OCI-LY3 (cell line): ENCODE measurements around the gene PRMT7.

ENCODE experiments used
- H2AFZ ChIP-seq: fragments of 200-600, 300-600 bp; shearing (Covaris generic); 2 replicates; pipeline ENCODE4 v1.6.0; 2014; ENCODE audit warnings: antibody characterized with exemption, low read depth, low read length
- H3K27ac ChIP-seq: fragments of 200-600, 300-600 bp; sonication (generic); 2 replicates; pipeline ENCODE4 v1.5.1; 2014; ENCODE audit warnings: mild to moderate bottlenecking, low read length, moderate library complexity, mixed read lengths
- H3K27me3 ChIP-seq: fragments of 200-600, 300-600 bp; sonication (generic); 2 replicates; pipeline ENCODE4 v1.6.1; 2014; ENCODE audit warnings: low read depth, low read length, mixed read lengths
- H3K36me3 ChIP-seq: fragments of 200-600, 300-600 bp; sonication (generic); replicated peaks from 2 replicates; pipeline ENCODE3; 2014; ENCODE audit warnings: low read depth, low read length, mixed read lengths
- H3K4me1 ChIP-seq: fragments of 300-600, 200-600 bp; sonication (generic); 2 replicates; pipeline ENCODE4 v1.6.1; 2014; ENCODE audit warnings: low read length, mixed read lengths
- H3K4me2 ChIP-seq: fragments of 200-600, 300-600 bp; sonication (generic); 2 replicates; pipeline ENCODE4 v1.6.1; 2014; ENCODE audit warnings: low read length, mixed read lengths
- H3K4me3 ChIP-seq: fragments of 300-600, 200-600 bp; sonication (generic); 2 replicates; pipeline ENCODE4 v1.5.1; 2014; ENCODE audit warnings: antibody characterized with exemption, mild to moderate bottlenecking, low read length, moderate library complexity
- H3K79me2 ChIP-seq: fragments of 300-600, 200-600 bp; shearing (Covaris generic); 2 replicates; pipeline ENCODE4 v1.6.1; 2014; ENCODE audit warnings: mild to moderate bottlenecking, low read length, mixed read lengths
- H3K9ac ChIP-seq: fragments of 300-600, 200-600 bp; shearing (Covaris generic); 2 replicates; pipeline ENCODE4 v1.6.0; 2014; ENCODE audit warnings: mild to moderate bottlenecking, low read length, moderate library complexity
- H3K9me3 ChIP-seq: fragments of 200-600, 300-600 bp; shearing (Covaris generic); 2 replicates; pipeline ENCODE4 v1.6.1; 2014; ENCODE audit warnings: low read length, mixed read lengths; ENCODE audit not compliant: insufficient read depth
- H4K20me1 ChIP-seq: fragments of 200-600, 300-600 bp; sonication (generic); 2 replicates; pipeline ENCODE4 v1.6.1; 2016; ENCODE audit warnings: low read length, mixed read lengths; ENCODE audit not compliant: insufficient read depth
- CTCF ChIP-seq: fragments of 200-600, 300-600 bp; sonication (generic); IDR thresholded peaks from 2 replicates; pipeline ENCODE4 v1.5.1; 2014; ENCODE audit warnings: antibody characterized with exemption, low read length, low read depth
- EZH2phosphoT487 ChIP-seq: fragments of 200-600 bp; shearing (Covaris generic); IDR thresholded peaks from 2 replicates; pipeline ENCODE4 v1.6.1; 2018; ENCODE audit warnings: antibody characterized with exemption, mixed run types, low read depth

PRMT7 gene

GRCh38 chr16:68285683-68286082, 25.1 kb upstream of the PRMT7 start:
- peak overlapping the region; percentile 96 for H3K4me2 ChIP-seq
- peaks cover 55% of the 10 kb centered on the region for H3K4me1 ChIP-seq
- H4K20me1 ChIP-seq = peaks cover 18% of the 10 kb centered on the region

GRCh38 chr16:68286153-68287074, 24.4 kb upstream of the PRMT7 start:
- Histone ChIP-seq H3K4me3 (no peak overlapping the region), H3K27ac (no peak overlapping the region), H3K36me3 (peaks cover 39% of the 10 kb centered on the region), H3K9ac (no peak overlapping the region), H3K4me1 (peaks cover 55% of the 10 kb centered on the region), H4K20me1 (peaks cover 18% of the 10 kb centered on the region), H3K27me3 (no peaks in the 10 kb centered on the region), H2AFZ (no peak overlapping the region), H3K4me2 (peak overlapping the region; percentile 15), H3K79me2 (peaks cover 25% of the 10 kb centered on the region), H3K9me3 (no peaks in the 10 kb centered on the region)
- TF ChIP-seq EZH2phosphoT487 (no peak), CTCF (no peak)

More at GRCh38 chr16:68285683-68286082, 25.1 kb upstream of the PRMT7 start:
- Histone ChIP-seq H3K36me3 (peaks cover 31% of the 10 kb centered on the region), H2AFZ (no peak overlapping the region), H3K4me3 (no peak overlapping the region), H3K9ac (no peak overlapping the region), H3K9me3 (no peaks in the 10 kb centered on the region), H3K27me3 (no peaks in the 10 kb centered on the region), H3K27ac (no peak overlapping the region), H3K79me2 (peaks cover 25% of the 10 kb centered on the region)
- no peak for TF ChIP-seq EZH2phosphoT487
- TF ChIP-seq CTCF = no peak

GRCh38 chr16:68287276-68288251, 23.3 kb upstream of the PRMT7 start:
- Histone ChIP-seq H3K9me3 (no peaks in the 10 kb centered on the region), H4K20me1 (peaks cover 18% of the 10 kb centered on the region), H2AFZ (no peak overlapping the region), H3K27me3 (no peaks in the 10 kb centered on the region), H3K4me2 (no peak overlapping the region), H3K4me3 (no peak overlapping the region), H3K27ac (no peak overlapping the region), H3K4me1 (peaks cover 55% of the 10 kb centered on the region), H3K79me2 (peaks cover 25% of the 10 kb centered on the region), H3K9ac (no peak overlapping the region), H3K36me3 (peaks cover 40% of the 10 kb centered on the region)
- no peak for TF ChIP-seq CTCF
- no peak for TF ChIP-seq EZH2phosphoT487
